Measurements from ENCODE around the gene AR. TPM values are rescaled to one million over a fixed set of nuclear protein-coding genes. Genes with fewer than 3 reads are reported as not detected.

Gene AR
- total RNA-seq, 1 experiment from 2014 or later: 0.05 TPM

GRCh38 chrX:67723580-67724351 lies 179.9 kb downstream of the AR start:
- no peak for DNase-seq (ENCODE audit: low read depth, low spot score)
- H3K4me1 ChIP-seq (ENCODE audit: control insufficient read depth, insufficient read depth, low read length): no peaks in the 10 kb centered on the region
- H3K27ac ChIP-seq (ENCODE audit: low read length): no peak overlapping the region
- H3K27me3 ChIP-seq (ENCODE audit: control insufficient read depth, insufficient read depth, low read length): no peaks in the 10 kb centered on the region
- no peak for TF ChIP-seq POLR2AphosphoS5 (IDR thresholded peaks at IDR 0.05; ENCODE audit: low read depth, low read length)
- TF ChIP-seq CTCF (IDR thresholded peaks at IDR 0.05): no peak
- no peak for TF ChIP-seq TCF7L2 (IDR thresholded peaks at IDR 0.05; ENCODE audit: low read depth, low read length)
- TF ChIP-seq REST (IDR thresholded peaks at IDR 0.05; ENCODE audit: insufficient read depth in 1 of 2, low read depth in 2 of 2, low read length in 1 of 2): no peak
- no peak for TF ChIP-seq SIN3A (IDR thresholded peaks at IDR 0.05; ENCODE audit: borderline replicate concordance, insufficient read depth, low read depth, low read length)
- intact Hi-C loops (cut with micrococcal nuclease; ENCODE audit: unreplicated experiment): no loop called here
- in situ Hi-C loops (cut with HindIII; ENCODE audit: low pct_unique_long_range_greater_than_20kb, low sequenced_read_pairs): no loop called here
- H3K4me3 ChIP-seq (ENCODE audit: low read depth in 2 of 2, low read length in 2 of 2): no peak overlapping the region
- no TSS peak for BruUV-seq (replicated peaks)
- no peak for ATAC-seq
- H3K9me3 ChIP-seq (ENCODE audit: control insufficient read depth, insufficient read depth, low read depth, low read length): no peaks in the 10 kb centered on the region
- ChIA-PET CTCF (no interaction called here), POLR2A (no interaction called here)
- no peaks in the 10 kb centered on the region for H3K36me3 ChIP-seq (ENCODE audit: control insufficient read depth, insufficient read depth, low read length)

GRCh38 chrX:67724359-67725110 lies 180.7 kb downstream of the AR start:
- BruUV-seq (replicated peaks): no TSS peak
- in situ Hi-C loops (cut with HindIII; ENCODE audit: low pct_unique_long_range_greater_than_20kb, low sequenced_read_pairs): no loop called here
- H3K4me3 ChIP-seq (ENCODE audit: low read depth in 2 of 2, low read length in 2 of 2): no peak overlapping the region
- no peaks in the 10 kb centered on the region for H3K36me3 ChIP-seq (ENCODE audit: control insufficient read depth, insufficient read depth, low read length)
- no peak overlapping the region for H3K27ac ChIP-seq (ENCODE audit: low read length)
- ChIA-PET POLR2A (no interaction called here), CTCF (no interaction called here)
- intact Hi-C loops (cut with micrococcal nuclease; ENCODE audit: unreplicated experiment): no loop called here
- DNase-seq (ENCODE audit: low read depth, low spot score): no peak
- H3K27me3 ChIP-seq (ENCODE audit: control insufficient read depth, insufficient read depth, low read length): no peaks in the 10 kb centered on the region
- no peak for TF ChIP-seq POLR2AphosphoS5 (IDR thresholded peaks at IDR 0.05; ENCODE audit: low read depth, low read length)
- TF ChIP-seq CTCF (IDR thresholded peaks at IDR 0.05): no peak
- no peak for TF ChIP-seq TCF7L2 (IDR thresholded peaks at IDR 0.05; ENCODE audit: low read depth, low read length)
- no peak for TF ChIP-seq REST (IDR thresholded peaks at IDR 0.05; ENCODE audit: insufficient read depth in 1 of 2, low read depth in 2 of 2, low read length in 1 of 2)
- no peak for TF ChIP-seq SIN3A (IDR thresholded peaks at IDR 0.05; ENCODE audit: borderline replicate concordance, insufficient read depth, low read depth, low read length)
- H3K4me1 ChIP-seq (ENCODE audit: control insufficient read depth, insufficient read depth, low read length): no peaks in the 10 kb centered on the region
- H3K9me3 ChIP-seq (ENCODE audit: control insufficient read depth, insufficient read depth, low read depth, low read length): no peaks in the 10 kb centered on the region
- no peak for ATAC-seq

All from Panc1 (cell line).